HG03460 (cell line): ENCODE measurements around the gene RAF1.
"Not testable (repeated sequence)": the region's sequence is repeated elsewhere in the genome, so short reads cannot be mapped to it uniquely, and the experiment has no call there.

Experiments
- ATAC-seq: cut with Tn5 transposase; IDR thresholded peaks from one replicate; pipeline ENCODE4 v1.9.1; 2021; ENCODE audit not compliant: unreplicated experiment

RAF1 gene

DNA sequence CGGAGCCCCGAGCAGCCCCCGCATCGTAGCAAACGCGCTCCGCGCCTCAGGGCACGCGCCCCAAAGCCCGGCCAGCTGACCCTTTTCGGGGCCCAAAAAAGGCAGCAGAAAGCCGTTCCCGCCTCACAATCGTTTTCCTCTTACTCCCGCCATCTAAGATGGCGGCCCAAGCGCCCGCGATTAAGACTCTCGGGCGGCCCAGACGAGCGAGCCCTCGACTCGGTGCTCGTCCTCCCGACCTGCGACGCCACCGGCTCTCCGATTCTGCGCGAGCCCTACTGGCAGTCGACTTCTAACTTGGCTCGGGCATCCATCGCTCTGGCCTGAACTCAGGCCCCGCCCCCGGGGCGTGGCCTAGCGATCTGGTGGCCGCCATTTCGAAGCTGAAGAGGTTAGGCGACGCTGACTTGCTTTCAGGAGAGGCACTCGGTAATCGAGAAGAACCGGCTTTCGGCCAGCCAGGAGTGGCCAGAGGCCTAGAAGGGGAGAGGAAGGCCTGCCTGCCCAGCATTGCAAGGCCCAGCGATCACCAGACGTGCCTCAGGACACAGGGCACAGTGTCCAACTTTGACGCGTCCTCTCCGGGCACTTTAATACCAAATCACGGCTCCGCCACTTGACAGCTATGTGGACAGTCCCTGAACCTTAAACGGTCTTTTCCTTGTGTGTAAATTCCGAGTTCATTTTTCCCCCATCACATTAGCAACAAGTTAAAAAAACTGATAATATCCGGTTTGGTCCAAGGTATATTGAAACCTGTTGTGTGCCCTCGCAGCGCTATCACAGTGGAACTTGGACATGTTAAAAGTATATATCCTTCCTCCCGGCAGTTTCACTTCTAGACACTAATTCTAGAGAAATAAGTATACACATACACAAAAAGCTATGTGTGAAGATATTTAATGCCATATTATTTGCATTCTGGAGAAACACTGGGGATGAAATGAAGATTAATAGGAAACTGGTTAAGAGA is at the start of gene RAF1:
Gene RAF1, minus strand, starts transcription at position 182 of the 973 bp plus-strand sequence. CDS start 45,396 bp downstream, outside the sequence.
- ATAC-seq = peak; percentile 90

DNA sequence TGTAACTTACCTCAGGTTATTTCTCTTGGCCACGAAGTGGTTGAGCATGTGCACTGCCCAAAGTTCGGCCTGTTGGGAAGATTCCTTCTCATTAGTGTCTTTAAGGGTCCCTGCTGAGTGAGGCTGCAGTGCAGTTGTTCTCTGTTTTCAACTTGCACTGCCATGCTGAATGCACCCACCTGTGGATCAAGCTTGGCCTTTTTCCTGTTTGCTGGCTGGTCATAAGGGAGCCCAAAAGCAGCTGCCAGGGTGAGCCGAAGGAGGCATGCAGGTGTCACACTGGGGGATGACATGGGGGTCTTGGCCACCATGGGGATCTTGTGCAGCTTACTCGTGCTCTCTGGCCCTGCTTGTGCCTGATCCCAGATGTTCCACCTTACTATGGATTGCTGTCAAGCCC is 46.1 kb upstream of the RAF1 start:
- ATAC-seq = no peak

DNA sequence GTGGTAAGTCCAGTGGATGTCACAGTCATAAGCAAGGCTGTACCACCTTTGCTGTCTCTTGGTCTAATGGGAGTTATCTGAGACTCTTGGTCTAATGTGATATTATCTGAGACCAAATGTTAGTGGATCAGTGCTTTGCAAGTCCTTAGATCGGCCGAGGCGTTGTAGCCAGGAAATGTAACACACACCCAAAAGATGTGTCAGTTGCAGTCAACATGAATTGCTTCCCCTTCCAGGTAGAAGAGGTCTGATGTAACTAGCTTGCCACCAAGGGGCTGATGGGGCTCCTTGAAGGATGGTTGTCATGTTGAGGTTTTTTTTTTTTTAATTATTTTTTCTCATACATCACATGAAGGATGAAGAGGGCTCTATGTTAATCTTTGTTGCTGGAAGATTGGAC is 45.4 kb upstream of the RAF1 start:
- ATAC-seq = no peak

DNA sequence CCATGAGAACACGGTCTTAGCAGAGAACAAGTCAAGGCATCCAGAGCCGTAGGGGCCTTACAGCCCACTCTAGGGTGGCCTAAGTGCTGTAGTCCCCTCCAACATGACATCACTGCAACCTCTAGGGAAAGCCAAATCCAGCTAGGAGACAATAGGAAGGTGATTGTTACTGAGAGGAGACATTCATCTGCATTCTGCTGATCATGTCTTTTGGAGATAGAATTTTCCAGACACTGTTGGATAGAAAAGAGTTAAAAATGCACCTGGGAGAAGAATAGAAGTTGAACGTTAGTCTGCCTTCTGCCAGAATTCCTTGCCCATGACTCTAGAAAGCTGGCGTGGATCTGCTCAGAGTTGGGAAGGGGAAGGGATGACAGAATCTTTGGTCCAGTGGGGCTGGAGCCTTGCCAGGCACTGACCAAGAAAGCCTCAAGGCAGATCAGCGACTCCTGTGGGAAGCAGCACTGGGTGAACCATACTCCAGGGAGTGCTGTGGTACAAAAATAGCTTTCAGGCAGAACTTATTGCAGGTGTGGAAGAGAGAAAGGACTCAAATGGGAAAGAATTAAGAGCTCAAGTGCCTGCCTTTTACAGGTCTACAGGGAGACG is 44.8 kb upstream of the RAF1 start:
- ATAC-seq = no peak

DNA sequence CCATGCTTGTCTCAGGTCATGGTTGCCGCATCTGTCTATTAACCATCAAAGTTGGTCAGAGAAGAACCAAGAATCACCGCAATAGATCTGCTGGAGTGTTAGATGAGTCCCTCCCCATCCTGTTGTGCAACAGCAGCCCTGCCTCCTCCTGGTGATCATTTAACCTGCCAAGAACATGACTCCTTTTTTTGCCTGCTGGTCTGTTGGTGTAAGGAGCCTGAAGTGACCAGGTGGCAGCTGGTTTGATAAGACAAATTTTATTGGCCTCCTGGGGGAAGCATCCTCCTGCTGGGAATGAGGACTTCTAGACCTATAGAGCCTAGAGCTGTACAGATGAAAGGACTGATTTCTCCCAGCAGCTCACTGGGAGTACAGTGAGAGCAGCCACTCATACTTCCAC is 43.5 kb upstream of the RAF1 start:
- ATAC-seq = no peak

DNA sequence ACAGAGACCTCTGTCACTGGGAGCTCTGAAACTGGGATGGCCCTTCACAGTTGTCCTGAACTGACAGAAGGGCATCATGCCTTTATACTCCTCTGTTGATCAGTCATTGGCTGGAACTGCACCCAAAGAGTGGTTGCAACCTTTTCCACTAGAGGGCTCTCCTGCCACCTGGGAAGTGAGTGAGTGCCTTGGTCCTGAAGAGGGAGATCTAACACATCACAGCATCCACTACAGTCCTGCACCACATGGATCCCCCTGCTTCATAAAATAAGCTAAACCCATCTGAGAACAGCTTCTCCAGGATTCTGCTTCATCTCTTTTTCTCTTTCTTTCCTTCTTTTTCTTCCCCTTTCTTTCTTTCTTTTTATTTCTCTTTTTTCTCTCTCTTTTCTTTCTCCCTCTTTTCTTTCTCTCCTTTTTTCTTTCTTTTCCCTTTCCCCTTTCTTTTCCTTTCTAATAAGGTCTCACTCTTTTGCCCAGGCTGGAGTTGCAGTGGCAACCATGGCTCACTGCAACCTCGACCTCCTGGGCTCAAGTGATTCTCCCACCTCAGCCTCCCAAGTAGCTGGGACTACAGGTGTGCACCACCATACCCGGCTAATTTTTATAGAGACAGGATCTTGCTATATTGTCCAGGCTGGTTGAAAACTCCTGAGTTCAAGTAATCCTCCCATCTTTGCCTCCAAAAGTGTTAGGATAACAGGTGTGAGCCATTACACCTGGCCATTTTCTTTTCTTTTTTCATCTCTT is 42.8 kb upstream of the RAF1 start:
- ATAC-seq = peak; percentile 80

DNA sequence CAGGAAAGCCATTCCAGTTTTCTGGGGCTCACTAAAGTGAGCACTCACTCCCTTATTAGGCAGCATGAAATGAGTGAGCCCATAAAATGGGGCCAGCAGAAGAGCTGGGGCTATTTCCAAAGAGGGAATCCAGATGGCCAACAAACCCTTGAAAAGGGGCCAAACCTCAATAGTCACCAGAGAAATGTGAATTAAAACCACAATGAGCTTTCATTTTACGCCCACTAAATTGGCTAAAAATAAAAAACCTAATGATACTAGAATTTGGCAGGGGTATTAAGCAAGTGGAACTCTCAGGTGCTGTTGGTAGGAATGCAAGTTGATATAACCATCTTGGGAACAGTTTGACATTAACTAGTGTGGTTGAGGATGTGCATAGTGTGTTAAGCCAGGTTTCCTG is 42.1 kb upstream of the RAF1 start:
- ATAC-seq = no peak

DNA sequence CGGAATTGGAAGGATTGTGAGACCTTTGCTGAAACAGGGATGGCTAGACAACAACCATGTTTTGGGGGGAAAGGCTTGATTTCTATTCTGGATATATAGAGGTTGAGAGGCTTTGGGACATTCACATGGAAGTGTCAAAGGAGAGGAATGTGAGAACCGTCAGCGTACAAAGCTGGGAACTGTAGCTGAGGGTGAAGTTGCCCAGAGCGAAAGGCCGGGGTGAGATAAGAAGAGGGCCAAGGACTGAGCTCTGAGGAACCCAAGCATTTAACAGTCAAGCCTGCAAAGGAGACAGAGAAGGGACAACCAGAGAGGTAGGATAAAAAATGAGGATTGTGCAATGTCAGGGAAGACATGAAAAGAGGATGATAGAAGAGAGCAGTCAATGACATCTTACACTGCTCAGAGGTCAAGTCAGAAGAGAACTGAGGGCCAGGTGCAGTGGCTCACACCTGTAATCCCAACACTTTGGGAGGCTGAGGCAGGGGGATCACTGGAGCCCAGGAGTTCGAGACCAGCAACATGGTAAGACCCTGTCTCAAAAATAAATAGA is 41.5 kb upstream of the RAF1 start:
- ATAC-seq = no peak

DNA sequence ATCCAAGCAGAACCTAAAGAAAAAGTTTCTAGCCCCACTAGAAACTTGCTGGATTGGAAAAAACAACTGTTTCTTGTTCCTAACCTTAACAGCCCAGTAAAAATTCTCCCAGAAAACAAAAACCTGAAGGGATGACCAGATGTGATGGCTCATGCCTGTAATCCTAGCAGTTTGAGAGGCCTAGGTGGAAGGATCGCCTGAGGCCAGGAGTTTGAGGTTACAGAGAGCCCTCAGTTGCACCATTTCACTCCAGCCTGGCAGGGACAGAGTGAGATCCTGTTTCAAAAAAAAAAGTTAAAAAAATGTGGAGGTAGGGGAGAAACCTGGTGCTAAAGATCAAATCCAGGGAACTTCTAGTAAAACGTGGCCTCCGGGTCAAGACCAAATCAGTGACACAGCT is 38.6 kb upstream of the RAF1 start:
- no peak for ATAC-seq

DNA sequence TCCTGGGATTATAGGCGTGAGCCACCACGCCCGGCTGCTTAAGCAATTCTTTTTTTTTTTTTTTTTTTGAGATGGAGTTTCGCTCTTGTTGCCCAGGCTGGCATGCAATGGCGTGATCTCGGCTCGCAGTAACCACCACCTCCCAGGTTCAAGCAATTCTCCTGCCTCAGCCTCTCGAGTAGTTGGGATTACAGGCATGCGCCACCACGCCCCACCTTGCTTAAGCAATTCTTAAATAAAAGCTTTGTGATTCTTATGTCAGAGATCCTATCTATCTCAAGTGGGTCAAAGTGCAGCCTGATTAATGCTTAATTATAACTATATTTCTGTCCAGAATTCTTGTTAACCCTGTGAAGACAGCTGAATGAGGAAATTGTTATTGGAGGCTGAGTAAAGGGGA is 37.7 kb upstream of the RAF1 start:
- ATAC-seq = not testable (repeated sequence)

DNA sequence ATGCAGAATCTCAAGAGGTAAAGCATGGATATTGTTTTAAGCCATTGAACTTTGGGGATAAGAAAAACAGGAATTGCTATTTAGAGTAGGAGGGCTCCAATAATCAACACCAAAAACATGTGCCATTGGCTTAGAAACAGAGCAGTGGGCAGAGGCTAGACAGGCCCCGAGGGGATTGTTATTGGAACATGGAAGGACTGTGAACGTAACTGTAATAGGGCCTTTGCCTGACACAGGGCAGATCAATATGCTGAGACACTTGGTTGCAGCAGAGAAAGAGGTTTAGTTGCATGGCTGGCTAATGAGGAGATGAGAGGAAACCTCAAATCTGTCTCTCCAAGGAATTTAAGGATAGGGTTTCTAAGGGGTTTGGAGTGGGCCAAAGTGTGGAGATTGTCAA is 36.9 kb upstream of the RAF1 start:
- ATAC-seq = no peak

DNA sequence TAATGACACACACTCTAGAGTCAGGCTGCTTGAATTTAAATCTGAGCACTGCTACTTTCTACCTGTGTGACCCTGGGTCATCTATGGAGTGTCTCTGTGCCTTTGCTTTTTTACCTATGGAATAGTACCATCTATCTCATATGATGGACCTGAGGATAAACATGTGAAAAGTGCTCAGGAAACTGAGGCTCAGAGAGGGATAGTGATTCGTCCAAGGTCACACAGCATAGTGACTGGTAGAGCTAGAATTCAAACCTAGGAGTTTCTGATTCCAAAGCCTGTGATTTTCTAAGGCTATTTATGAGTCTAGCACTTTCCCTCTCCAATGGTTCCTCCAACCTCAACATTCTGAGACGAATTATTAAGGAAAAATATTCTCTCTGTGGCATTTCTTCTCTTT is 32.0 kb upstream of the RAF1 start:
- ATAC-seq = no peak

DNA sequence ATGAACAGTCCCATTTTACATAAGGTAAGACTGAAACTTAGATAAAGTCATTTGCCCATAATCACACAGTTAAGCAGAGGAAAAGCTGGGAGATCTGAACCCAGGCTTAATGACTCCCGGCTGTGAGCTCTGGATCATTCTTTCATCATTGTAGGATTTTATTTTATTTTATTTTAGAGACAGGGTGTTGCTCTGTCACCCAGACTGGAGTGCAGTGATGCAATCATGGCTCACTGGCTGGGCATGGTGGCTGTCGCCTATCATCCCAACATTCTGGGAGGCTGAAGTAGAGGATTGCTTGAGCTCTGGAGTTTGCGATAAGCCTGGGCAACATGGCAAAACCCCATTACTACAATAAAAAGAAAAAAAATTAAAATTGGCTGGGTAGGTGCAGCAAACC is 31.2 kb upstream of the RAF1 start:
- no peak for ATAC-seq

DNA sequence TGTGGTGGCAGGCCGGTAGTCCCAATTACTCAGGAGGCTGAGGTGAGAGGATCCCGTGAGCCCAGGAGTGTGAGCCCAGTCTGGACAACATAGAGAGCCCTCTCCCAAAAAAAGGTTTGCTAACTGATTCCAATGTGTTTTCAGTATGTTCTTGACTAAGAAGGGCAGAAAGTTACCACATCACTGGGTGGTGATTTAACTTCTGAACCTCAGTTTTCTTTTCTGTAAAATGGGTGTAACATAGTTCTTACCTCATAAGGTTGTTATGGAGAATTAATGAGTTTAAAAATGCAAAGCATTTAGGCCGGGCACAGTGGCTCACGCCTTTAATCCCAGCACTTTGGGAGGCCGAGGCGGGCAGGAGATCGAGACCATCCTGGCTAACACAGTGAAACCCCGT is 28.5 kb upstream of the RAF1 start:
- ATAC-seq = no peak

DNA sequence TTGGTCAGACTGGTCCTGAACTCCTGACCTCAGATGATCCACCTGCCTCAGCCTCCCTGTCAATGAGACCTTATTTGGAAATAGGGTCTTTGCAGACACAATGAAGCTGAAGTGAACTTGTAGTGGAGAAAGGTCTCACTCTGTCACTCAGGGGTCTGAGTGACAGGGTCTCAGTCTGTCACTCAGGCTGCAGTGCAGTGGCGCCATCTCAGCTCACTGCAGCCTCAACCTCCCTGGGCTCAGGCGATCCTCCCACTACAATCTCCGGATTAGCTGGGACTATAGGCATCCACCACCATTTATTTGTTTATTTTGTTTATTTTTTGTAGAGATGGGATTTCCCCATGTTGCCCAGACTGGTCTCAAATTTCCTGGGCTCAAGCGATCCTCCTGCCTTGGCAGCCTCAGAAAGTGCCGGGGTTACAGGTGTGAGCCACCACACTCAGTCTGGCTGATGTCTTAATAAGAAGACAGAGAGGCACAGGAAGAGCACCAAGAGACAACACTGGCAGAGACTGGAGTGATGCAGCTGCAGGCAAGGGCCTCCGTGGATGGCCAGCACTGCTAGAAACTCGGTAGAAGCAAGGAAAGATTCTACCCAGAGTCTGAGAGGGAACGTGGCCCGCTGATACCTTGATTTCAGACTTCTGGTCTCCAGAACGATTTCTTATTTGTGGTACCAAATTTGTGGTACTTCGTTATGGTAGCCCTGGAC is 26.2 kb upstream of the RAF1 start:
- no peak for ATAC-seq

DNA sequence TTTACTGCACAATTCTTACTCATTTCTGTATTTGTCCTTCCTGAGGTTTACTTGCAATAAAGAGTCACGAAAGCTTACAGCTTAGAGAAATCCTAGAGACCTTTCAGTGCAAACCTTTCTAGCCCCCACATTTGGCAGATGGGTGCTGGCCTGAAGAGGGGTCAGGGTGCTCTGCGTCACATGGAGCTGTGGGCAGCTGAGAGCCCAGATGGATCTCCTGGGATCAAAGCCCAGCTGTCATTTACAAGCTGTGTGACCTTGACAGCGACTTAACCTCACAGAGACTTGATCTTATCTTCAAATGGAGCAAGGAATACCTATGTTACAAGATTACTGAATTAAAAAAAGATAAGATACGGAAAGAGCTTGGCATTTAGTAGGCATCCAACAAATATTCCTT is 24.0 kb upstream of the RAF1 start:
- no peak for ATAC-seq

DNA sequence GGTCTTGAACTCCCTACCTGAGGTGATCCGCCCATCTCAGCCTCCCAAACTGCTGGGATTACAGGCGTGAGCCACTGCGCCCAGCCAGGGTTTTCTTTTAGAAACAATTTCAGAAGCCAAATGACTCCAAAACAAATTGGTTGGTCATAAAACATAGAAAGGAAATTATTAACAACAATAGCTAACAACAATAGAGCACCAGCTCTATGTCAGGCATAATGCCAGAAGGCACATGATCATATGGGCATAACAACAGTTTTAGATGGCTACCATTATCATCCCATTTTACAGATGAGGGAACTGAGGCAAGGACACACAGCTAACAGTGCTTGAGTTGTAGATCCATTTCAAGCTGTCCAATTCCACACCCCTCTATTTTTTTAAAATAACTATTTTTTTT is 22.2 kb upstream of the RAF1 start:
- no peak for ATAC-seq

DNA sequence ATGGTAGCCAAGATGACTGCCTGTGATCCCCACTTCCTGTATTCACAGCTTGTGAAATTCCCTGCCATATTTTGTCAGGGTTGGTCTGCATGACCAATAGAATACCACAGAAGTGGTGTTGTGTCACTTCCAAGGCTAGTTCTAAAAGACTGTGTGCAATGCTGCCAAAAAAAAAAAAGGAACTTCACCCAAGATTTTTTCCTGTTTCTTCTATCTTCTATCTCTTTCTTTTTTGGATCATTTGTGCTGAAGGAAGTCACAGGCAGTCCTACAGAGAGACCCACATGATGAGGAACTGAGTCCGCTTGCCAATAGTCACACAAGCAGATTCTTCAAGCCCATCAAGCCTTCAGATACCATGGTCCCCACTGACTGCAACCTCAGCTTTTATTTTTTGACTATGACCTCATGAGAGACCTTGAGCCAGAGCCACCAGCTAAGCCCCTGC is 18.1 kb upstream of the RAF1 start:
- ATAC-seq = no peak

DNA sequence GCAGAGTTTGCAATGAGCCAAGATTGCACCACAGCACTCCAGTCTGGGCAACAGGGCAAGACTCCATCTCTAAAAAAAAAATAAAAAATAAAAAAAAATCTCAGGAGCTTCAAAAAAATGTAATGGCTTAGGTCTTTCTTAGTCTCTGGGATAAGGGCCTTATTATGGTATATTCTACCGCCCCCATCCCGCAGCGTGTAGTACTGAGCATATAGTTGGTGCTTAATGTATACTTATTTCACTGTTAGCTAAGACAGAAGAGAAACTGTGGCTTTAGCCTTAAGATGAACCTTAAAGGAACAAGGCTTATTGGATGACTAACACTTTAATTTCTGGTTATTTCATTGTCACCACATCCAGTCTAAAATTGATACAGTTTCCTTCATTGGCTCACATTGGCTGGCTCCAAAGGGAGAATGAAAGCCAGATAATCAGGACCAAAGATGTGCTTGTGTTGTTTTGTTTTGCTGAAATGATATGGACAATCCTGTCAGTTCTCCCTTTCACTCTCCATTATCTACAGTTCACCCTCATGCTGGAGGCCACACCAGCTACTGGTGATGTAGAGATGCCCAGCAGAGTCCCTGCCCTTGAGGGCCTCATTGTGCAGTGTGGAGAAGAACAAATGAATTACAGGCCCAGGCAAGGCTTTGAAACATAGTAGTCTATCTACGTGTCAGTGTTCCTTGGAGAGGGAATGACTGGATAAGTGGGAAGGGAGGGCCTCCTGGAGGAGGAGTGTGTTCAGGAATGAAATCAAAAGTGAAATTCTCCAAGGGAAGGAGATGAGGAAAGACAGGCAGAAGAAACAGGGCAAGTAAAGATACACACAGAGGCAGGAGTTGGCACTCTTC is 17.4 kb upstream of the RAF1 start:
- no peak for ATAC-seq

DNA sequence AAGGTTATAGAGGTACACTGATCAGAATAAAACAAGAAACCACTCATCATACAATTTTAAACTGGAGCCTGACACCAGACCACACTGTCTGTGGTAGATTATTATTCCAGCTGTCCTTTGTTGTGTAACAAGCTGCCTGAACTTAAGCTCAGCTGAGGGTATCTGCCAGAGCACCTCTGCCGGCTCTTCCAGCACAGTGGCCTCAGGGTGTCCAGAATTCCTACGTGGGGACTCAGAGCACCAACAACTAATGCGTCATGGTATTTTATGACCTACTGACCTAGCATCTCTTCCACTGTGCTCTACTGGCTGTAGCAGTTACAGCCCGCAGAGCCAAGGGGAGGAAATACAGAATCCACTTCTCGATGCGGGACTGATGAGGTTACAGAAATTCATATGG is 15.6 kb upstream of the RAF1 start:
- ATAC-seq = no peak
